GM04504 (cell line): ENCODE results near the gene CCDC190.
"Not testable (repeated sequence)": the region's sequence is repeated elsewhere in the genome, so short reads cannot be mapped to it uniquely, and the experiment has no call there.

Experiments
- DNase-seq: peaks from one replicate; pipeline ENCODE4 v3.0.0-alpha.2; 2012; ENCODE audit warnings: low read depth

CCDC190 gene

DNA sequence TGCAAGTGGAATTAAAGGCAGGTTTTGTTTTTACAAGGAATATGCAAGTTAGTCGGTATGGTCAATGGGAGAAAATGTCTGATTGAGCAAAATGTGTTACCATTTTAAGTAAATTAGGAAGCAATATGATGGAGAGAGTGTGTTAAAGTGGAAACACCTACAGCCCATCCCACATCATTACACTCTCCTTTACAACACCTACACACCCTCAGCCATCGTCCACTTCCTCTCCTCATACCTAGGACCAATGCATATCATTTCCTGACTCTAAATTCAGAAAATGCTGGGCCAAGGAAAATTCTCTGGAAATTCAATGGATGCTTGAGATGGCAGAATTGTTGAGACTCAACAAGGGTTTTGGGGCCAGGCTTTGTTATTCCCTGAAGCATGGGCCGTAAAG, 16.4 kb upstream of the CCDC190 start:
- DNase-seq: no peak

DNA sequence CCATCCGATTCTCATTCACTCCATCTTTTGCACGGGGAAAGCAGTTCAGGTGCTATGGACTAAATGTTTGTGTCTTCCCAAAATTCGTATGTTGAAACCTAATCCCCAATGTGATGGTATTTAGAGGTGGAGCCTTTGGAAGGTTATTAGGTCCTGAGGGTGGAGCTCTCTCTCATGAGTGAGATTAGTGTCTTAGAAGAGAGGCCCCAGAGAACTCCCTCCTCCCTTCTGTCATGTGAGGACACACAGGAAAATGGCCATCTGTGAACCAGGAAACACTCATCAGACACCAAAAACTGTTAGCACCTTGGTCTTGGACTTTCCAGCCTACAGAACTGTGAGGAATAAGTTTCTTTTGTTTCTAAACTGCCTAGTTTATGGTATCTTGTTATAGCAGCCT, 15.8 kb upstream of the CCDC190 start:
- no peak for DNase-seq

DNA sequence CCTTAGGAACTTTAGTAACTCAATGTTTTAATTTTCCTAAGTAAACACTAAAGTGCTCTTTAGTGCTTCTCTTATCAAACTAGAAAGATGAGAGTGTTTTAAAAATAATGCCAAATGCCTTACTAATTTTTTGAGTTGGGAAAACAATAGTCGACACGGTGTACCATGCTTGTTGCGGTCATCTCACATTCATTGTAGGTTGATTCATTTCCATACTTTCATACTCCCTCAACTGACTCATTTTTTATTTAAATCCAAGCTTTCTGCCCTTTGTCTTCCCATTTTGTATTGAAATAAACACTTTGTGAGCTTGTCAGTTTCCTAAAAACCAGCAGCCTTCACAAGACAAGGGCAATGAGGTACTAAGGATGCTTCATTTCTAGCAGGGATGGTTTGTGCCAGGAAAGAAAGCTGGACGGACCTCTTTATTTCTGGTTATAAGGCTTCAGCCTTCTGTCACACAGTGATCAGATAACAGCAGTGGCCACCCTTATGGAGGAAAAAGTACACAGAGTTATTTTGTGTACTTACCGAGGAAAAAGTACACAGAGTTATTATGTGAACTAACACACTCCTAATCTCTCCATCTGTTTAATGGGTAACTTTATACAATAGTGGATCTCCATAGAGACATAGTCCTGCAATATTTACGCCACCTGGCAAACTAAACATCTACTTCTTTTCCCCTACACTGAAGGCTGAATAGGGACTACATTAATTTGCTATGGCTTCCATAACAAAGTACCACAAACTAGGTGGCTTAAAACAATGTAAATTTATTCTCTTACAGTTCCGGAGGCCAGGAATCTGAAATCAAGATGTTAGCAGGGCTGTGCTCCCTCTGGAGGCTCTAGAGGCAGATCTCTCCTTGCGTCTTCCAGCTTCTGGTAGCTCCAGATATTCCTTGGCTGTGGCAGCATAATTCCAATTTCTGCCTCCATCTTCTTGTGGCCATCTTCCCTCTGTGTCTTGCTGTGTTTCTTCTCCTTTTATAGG, 13.0 kb upstream of the CCDC190 start:
- DNase-seq: no peak

DNA sequence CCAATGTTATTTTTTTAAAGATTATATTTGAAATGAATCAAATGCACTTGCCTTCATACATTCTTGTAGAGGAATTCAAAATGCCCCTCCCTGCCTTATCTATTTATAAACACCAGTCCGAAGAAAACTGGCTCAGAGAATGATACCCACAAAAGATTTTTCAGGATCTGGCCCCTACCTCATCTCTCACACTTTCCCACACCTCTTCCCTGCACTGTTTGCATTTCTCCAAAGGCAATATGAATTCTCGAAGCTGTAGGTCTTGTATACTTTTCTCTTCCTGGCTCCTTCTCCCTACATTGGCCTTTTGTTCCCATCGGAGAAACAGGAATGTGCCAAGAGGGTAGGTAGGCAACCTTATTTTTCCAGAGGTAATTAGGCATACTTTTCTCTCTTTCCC, 12.0 kb upstream of the CCDC190 start:
- DNase-seq: no peak

DNA sequence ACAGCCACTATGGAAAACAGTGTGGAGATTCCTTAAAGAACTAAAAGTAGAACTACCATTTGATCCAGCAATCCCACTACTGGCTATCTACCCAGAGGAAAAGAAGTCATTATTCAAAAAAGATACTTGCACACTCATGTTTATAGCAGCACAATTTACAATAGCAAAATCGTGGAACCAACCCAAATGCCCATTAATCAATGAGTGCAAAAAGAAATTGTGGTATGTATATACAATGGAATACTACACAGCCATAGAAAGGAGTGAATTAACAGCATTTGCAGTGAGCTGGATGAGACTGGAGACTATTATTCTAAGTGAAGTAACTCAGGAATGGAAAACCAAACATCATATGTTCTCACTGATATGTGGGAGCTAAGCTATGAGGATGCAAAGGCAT, 10.4 kb upstream of the CCDC190 start:
- not testable (repeated sequence) for DNase-seq

DNA sequence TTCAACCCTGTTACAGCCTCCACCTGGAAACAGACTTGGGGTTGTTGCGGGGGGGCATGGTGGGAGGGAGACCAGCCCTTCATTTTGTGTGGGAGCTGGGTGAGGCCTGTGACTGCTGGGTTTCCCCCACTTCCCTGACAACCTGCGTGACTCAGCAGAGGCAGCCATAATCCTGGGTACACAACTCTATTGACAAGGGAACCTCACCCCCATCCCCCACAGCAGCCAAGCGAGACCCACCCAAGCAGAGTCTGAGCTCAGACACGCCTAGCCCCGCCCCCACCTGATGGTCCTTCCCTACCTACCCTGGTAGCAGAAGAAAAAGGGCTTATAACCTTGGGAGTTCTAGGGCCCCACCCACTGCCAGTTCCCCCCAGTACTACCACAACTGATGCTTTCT, 8.0 kb upstream of the CCDC190 start:
- no peak for DNase-seq

DNA sequence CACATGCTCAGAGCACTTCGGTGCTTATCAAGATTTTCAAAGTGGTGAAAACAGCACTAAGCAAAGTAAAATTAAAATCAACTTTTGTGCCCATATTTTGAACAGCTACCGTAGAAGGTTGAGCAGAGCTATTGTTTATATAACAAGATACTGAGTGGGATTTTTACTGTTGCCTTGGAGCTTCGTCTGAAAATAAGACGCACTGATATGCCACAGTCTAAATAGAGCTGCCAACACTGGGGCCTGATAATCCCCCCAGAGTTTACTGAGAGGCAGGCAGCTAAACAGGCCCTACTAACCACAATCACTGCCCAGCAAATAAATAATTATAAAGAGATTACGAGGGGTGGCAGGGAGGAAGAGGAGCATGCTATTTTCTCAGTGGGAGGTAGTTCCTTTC, 650 bp upstream of the CCDC190 start:
- no peak for DNase-seq

DNA sequence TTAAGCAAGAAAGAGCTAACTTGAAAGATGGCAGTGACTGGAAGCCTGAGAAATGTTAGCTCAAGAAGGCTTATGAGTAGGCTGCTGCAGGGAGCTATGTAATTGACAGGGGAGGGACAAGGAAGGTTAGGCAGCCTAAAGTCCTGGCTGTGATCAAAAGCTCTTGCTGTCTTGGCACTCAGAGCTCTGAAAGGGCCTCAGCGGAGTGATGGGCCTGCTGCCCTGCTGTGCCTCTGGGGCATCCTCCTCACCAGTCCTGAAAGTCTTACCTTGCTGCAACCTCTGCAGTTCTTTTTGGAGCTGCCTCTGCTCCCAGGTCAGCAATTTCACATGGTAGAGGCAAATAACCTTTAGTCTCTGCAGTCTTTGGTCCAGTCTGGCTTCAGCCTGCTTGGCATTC, 1.8 kb downstream of the CCDC190 start:
- DNase-seq: no peak

DNA sequence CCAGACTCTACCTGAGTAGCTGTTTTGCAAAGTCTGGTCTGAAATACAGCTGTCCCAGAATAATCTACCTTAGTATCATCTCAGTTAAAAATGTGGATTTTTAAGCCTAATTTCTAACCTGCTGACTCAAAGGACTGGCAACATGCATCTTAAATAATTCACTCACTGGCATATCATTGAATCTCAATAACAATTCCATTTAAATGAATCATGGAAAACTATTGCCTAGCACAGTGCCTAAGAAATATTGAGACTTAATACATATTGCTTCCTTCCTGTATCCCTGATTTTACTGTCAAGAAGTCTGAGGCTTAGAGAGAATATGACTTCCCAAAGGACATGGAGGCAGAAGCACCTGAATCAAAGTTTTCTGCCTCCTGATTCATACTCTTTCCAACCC, 3.1 kb downstream of the CCDC190 start:
- DNase-seq: no peak

DNA sequence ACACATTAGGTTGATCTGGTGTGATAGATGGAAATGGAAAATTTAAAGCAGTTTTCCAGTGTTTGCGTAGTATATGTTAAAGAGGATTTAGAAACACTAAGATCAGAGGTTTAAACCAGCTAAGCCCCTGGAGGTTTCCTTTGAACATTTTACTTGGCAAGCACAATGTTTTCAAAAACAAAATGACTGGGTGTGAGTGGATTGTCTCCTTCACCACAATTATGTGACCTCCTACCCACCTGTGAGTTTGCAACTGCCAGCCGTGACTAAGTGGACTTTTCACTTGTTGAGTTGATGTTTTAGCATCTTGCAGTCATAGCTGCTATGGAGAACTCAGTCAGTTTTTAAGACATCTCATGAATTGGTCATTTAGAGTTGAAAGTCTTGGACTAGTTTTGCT, 4.7 kb downstream of the CCDC190 start:
- DNase-seq: peak; percentile 54

DNA sequence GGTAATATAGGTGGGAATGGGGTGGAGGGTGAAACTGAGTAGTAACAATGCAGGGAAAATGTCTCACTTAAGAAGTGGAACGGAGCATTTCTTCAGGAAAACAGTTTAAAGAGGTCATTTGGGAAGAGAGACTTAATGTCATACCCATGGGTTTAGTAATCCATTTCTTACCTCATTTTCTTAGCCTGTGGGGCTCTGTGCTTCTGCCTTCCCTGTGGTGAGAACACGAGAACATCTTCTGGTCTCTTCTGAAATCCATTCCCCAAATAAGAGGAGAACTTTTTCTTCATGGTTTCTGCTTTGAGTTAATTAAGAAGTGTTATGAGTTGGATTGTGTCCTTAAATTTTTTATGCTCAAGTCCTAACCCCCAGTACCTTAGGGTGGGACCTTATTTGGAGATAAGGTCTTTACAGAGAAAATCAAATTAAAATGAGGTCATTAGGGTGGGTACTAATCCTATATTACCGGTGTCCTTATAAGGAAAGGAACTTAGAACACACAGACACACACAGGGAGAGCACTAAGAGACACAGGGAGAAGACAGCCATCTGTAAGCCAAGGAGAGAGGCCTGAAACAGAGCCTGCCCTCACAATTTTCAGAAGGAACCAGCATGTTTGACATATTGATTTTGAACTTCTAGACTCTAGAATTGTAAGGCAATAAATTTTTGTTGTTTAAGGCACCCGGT, 5.4 kb downstream of the CCDC190 start:
- no peak for DNase-seq

DNA sequence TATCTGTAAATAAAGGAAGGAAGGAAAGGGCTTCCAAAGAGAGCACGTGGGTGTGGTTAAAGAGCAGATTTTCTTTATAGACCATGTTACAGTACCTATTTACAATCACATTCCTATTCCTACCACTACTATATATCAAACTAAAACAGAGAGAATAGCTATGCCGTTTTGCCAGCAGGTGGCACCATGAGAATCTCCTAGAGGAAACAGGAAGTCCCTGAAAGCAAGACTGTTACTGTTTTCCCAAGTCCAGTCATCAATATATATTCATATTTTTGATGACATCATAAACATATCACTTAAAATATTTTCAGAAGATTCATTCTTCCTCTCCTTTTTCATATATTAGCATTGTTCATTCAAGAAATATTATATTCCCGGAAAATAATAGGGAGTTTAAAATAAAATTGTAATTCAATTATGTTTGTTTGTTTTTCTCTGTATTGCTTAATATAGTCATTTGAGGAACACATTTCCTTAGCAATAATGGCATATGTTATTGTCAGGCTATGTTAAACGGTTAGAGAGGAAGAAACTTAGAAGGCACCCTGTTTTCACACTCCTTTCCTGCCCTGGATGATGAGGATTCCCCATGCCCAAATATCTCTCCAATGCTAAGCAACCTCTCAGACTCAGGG, 6.6 kb downstream of the CCDC190 start:
- peak; percentile 36 for DNase-seq

DNA sequence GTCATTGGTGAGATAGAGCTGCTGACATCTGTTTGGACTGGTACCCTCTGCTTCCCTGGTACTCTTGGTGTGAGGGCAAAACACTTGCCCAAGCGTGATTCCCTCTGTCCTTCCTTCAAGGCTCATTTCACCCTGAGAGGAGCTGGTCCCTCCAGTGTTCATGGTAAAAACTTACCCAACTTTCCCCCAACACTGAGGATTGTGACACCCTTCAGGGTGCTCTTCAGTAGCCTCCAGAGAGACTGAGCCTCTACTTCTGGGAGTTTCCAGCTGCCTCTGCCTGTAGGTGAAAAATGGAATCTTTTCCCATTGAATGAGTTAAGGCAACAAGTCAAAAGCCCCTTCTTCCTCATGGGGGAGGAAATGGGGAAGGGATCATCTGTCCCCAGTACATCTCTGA, 9.6 kb downstream of the CCDC190 start:
- no peak for DNase-seq

DNA sequence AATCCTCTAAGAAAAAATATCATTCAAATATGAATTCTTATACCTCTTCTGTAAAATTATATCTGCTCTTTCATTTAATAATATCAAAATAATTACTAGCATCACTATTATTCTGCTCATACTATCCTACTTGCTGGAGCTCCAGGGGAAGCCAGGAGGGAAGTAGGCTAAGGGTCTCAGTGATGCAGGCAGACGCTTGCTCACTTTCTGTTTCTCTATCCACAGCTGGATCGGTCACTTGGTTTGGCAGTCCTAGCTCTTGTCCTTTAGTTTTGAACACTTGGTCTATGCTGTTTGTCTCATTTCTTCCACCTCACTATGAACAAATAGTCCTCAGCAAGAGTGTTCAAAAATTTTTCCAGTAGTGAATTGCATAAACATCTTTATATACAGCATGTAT, 11.3 kb downstream of the CCDC190 start:
- DNase-seq: no peak

DNA sequence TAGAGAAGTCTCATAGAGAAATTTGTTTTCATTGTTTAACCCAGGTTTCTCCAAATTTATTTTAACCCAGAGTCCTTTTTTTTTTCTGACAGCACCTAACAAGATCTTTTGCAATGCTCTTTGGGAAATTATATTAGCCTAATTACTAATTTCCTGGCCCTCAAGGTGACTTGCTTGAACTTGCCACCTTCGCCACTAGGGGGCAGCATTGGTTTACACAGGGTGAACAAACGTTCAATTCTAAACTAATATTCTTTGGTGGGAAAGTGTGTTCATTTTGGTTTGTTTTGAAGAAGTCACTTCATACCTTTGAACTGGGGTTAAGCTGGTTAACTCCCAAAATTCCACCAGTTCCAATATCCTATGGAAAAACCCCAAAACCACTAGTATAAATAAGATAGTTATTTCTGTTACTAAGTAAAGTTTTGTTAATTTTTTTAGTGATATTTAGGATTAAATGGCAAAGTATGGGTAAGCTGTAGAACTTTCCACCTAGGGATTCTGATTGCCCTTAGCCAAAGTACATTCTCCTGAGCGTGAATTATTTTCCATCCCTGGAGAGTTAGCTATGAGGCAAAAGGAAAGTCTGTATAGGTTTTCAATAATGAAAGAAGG, 13.0 kb downstream of the CCDC190 start:
- peak; percentile 32 for DNase-seq

DNA sequence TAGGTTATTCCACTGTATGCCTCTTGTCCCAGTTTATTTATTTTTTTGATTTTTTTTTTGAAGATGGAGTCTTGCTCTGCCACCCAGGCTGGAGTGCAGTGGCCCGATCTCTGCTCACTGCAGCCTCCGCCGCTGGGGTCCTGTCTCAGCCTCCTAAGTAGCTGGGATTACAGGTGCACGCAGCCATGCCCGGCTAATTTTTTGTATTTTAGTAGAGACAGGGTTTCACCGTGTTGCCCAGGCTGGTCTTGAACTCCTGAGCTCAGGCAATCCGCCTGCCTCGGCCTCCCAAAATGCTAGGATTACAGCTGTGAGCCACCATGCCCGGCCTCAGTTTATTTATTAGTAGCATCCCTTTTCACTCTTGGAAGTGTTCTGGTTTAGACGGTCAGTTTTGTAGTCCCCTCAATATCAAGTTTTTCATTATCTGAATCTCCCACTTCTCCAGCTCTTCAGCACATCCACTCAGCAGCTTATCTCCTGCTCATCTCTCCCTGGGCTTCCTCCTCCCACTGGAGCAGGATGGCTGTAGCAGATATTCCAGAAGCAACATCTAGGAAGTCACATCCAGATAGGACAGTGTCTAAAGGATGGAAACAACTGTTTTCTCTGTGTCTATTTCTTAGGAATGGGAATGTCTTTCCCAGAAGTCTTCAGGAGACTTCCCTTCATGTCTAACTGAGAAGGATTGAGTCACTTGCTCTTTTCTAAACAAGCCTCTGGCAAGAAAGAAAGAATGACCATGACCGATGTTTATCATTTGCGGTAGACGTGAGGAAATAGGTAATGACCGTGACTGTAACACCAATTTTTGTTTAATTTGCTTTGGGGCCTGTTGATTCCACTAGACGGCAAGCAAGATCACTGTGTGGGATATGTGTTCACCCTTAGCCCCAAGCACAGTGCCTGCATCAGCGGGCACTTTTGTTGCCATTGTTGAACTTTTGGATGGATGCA, 14.4 kb downstream of the CCDC190 start:
- DNase-seq: peak; percentile 59

DNA sequence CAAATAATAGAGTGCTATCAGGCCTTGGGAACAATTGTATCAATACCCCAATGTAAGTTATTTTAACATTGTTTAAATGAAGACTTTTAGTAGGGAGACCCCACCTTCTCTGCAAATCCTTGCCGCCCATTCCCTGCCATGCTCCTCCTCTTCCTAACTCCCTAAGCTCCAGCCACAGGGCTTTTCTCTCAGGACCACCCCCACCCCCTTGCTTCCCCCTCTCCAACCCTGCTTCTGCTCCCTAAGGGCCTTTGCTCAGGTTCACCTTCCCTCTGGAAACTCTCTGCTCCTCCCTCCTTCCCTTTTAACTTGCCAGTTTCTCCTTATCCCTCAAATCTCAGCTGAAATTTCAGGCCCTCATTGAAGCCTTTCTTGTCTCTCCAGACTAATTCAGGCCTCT, 16.8 kb downstream of the CCDC190 start:
- no peak for DNase-seq

DNA sequence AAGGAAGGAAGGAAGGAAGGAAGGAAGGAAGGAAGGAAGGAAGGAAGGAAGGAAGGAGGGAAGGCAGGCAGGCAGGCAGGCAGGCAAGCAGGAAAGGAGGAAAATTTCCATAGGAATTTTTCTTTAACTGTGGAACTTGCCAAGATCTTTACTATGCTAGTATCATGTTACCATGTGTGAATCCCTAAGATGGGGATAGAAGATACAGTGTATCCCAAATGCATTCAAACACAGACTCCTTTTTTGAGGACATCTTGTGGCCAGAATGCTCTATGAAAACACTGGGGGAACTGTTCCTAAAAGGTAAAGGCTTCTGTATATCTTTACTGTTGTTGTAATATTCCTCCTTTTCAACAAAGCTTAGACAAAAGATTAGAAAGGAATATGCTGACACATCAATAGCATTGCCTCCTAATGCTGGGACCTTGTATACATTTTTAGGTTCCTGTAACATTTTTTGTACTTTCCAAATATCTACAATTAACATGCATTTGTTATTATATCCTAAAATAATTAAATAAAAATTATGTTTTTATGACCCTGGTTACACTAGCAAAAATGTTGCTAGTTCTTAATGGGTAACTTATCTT, 20.6 kb downstream of the CCDC190 start:
- no peak for DNase-seq

DNA sequence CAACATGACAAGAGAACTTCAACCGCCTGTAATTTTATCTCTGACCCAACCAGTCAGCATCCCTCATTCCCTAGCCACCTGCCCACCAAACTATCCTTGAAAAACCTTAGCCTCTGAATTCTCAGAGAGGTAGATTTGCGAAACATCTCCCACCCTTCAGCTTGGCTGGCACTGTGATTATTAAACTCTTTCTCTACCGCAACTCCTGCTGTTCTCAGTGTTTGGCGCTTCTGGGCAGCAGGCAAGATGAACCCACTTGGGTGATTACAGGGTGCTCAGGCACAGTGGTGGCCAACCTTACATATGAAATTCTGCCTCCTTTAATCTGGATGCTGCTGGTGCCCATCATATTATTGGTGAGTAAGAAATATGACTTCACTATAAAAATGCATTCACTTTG, 22.1 kb downstream of the CCDC190 start:
- no peak for DNase-seq

DNA sequence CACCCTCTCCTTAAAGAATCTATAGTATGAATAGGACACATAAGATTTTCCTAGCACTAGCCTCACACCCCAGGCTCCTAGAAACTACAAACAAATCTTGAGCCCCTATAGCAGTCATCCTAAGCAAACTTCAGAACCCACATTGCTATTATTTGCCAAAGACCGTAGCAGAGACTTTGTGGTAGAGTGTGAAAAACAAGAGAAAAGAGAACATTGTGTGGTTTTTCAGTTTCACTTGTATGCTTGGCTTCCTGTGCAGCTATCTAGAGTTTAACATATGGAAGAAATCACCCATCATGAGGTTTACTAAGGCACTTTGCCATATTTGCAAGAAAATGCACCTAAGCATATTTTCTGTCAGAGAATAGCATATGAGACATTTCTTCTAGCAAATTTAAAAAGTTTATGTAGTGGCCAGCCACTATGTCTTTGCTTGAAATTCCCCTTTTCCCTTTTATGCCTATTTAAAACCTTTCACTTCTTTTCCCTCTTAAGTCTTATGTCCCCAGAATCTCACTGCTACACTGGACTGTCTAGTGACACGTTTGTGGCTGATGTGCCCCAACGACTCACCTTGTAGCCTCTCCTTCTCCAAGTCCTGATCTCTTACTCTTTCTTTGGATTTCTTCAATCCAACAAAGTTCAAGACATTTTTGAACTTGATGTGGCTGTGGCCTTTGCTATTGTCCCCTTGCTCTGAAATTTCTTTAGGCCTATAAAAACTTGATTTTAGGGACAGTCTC, 25.6 kb downstream of the CCDC190 start:
- DNase-seq: no peak
